Neural crest cell (in vitro differentiated cells): ENCODE measurements around the gene CGB1. TPM values are rescaled to one million over a fixed set of nuclear protein-coding genes. Genes with fewer than 3 reads are reported as not detected.
"Not testable (repeated sequence)": the region's sequence is repeated elsewhere in the genome, so short reads cannot be mapped to it uniquely, and the experiment has no call there.

ENCODE experiments used
- DNase-seq: peaks from one replicate; pipeline ENCODE4 v3.0.0; 2021; ENCODE audit warnings: low read depth, mixed read lengths, low spot score
- H3K27ac Mint-ChIP-seq: one replicate; pipeline ENCODE4 v1.8.0; 2021; ENCODE audit warnings: mild to moderate bottlenecking, mixed read lengths; ENCODE audit not compliant: unreplicated experiment
- H3K27me3 Mint-ChIP-seq: 2 replicates; pipeline ENCODE4 v1.8.0; 2021; ENCODE audit warnings: low read depth, mild to moderate bottlenecking, mixed read lengths
- H3K36me3 Mint-ChIP-seq: 2 replicates; pipeline ENCODE4 v1.8.0; 2021; ENCODE audit warnings: low read depth, mild to moderate bottlenecking, mixed read lengths
- H3K4me1 Mint-ChIP-seq: 2 replicates; pipeline ENCODE4 v1.8.0; 2021; ENCODE audit warnings: mixed read lengths
- H3K4me3 Mint-ChIP-seq: one replicate; pipeline ENCODE4 v1.8.0; 2021; ENCODE audit warnings: mild to moderate bottlenecking, mixed read lengths
- H3K9me3 Mint-ChIP-seq: 2 replicates; pipeline ENCODE4 v1.8.0; 2021; ENCODE audit warnings: mixed read lengths
- CTCF ChIP-seq: fragments of 200-600 bp; sonication (generic); conservative IDR thresholded peaks from 2 replicates; pipeline ENCODE4 v1.5.0; 2021; ENCODE audit warnings: antibody characterized with exemption, mild to moderate bottlenecking
- total RNA-seq: library from RNA; stranded (reverse); gene quantifications from 2 replicates; pipeline ENCODE4 v1.2.1, GENCODE V29; 2021

CGB1 gene
- total RNA-seq, 1 donor from 2014 or later, result not detected

GRCh38 chr19:49057636-49058234 is 21.0 kb upstream of the CGB1 start, which contains the start of gene CGB7:
CGB7 (minus strand) TSS chr19:49057749; CDS start chr19:49055375, 2,374 bp downstream.
- H3K9me3 Mint-ChIP-seq, result no peaks in the 10 kb centered on the region
- no peaks in the 10 kb centered on the region for H3K36me3 Mint-ChIP-seq
- TF ChIP-seq CTCF, result no peak
- peak; percentile 68 for DNase-seq
- no peak within 1 kb of the TSS for H3K27ac Mint-ChIP-seq
- peak within 1 kb of the TSS; percentile 79 for H3K4me3 Mint-ChIP-seq
- peaks cover 10% of the 10 kb centered on the region for H3K4me1 Mint-ChIP-seq
- peaks cover 64% of the 10 kb centered on the region for H3K27me3 Mint-ChIP-seq

- not testable (repeated sequence) for H3K36me3 Mint-ChIP-seq, H3K4me1 Mint-ChIP-seq, H3K9me3 Mint-ChIP-seq, H3K27ac Mint-ChIP-seq, DNase-seq
- peak overlapping the region; percentile 79 for H3K4me3 Mint-ChIP-seq
- H3K27me3 Mint-ChIP-seq, result peaks cover 64% of the 10 kb centered on the region
Measured at GRCh38 chr19:49056902-49057596, 20.4 kb upstream of the CGB1 start.

- peaks cover 10% of the 10 kb centered on the region for H3K4me1 Mint-ChIP-seq
- peak overlapping the region; percentile 38 for H3K4me3 Mint-ChIP-seq
- H3K36me3 Mint-ChIP-seq, result no peaks in the 10 kb centered on the region
- TF ChIP-seq CTCF, result peak; percentile 51
- peaks cover 64% of the 10 kb centered on the region for H3K27me3 Mint-ChIP-seq
- H3K27ac Mint-ChIP-seq, result no peak overlapping the region
- DNase-seq, result peak; percentile 53
- H3K9me3 Mint-ChIP-seq, result no peaks in the 10 kb centered on the region
Measured at GRCh38 chr19:49056101-49056901, 19.6 kb upstream of the CGB1 start.

GRCh38 chr19:49050376-49051033 is 13.8 kb upstream of the CGB1 start:
- H3K27ac Mint-ChIP-seq, H3K4me1 Mint-ChIP-seq, H3K36me3 Mint-ChIP-seq, H3K9me3 Mint-ChIP-seq, H3K27me3 Mint-ChIP-seq, H3K4me3 Mint-ChIP-seq, DNase-seq: not testable (repeated sequence)

GRCh38 chr19:49049834-49050233 is 13.1 kb upstream of the CGB1 start:
- not testable (repeated sequence) for H3K27me3 Mint-ChIP-seq, H3K36me3 Mint-ChIP-seq, H3K4me1 Mint-ChIP-seq, H3K9me3 Mint-ChIP-seq, DNase-seq, H3K27ac Mint-ChIP-seq, H3K4me3 Mint-ChIP-seq

- H3K27ac Mint-ChIP-seq, H3K4me1 Mint-ChIP-seq, H3K4me3 Mint-ChIP-seq, H3K36me3 Mint-ChIP-seq, DNase-seq, H3K9me3 Mint-ChIP-seq, H3K27me3 Mint-ChIP-seq: not testable (repeated sequence)
Measured at GRCh38 chr19:49049011-49049410, 12.3 kb upstream of the CGB1 start, which contains the start of gene CGB8. CGB8 (minus strand) TSS chr19:49049111; CDS start chr19:49048739, 372 bp downstream.

- not testable (repeated sequence) for H3K9me3 Mint-ChIP-seq, H3K36me3 Mint-ChIP-seq, DNase-seq, H3K4me1 Mint-ChIP-seq, H3K27ac Mint-ChIP-seq, H3K27me3 Mint-ChIP-seq, H3K4me3 Mint-ChIP-seq
Measured at GRCh38 chr19:49043548-49043947, 6.9 kb upstream of the CGB1 start, which contains the start of gene CGB5. CGB5 (plus strand) TSS chr19:49043848; CDS start chr19:49044210, 362 bp downstream.

- not testable (repeated sequence) for DNase-seq, H3K27me3 Mint-ChIP-seq, H3K4me3 Mint-ChIP-seq, H3K9me3 Mint-ChIP-seq, H3K36me3 Mint-ChIP-seq, H3K27ac Mint-ChIP-seq, H3K4me1 Mint-ChIP-seq
Measured at GRCh38 chr19:49042666-49043065, 6.0 kb upstream of the CGB1 start.
